COR-L47 (cell line): ENCODE measurements around the gene IMMP2L.

Experiments
- DNase-seq: peaks from one replicate; lab custom pipeline; 2025; lab: John Stamatoyannopoulos, UW

The IMMP2L gene

GRCh38 chr7:110803602-110804143 lies 758.6 kb downstream of the IMMP2L start:
- no peak for DNase-seq

- no peak for DNase-seq
These were observed 760.8 kb downstream of the IMMP2L start for GRCh38 chr7:110801502-110801901.

GRCh38 chr7:110800984-110801383 lies 761.3 kb downstream of the IMMP2L start:
- no peak for DNase-seq

GRCh38 chr7:110797656-110798055 lies 764.6 kb downstream of the IMMP2L start:
- DNase-seq = no peak

GRCh38 chr7:110790992-110791391 lies 771.3 kb downstream of the IMMP2L start:
- no peak for DNase-seq

GRCh38 chr7:110786328-110786965 lies 775.8 kb downstream of the IMMP2L start:
- DNase-seq = peak; percentile 65

GRCh38 chr7:110784749-110785148 lies 777.5 kb downstream of the IMMP2L start:
- no peak for DNase-seq

- DNase-seq = peak; percentile 42
These were observed 781.6 kb downstream of the IMMP2L start for GRCh38 chr7:110780712-110781111.

- DNase-seq = no peak
These were observed 783.0 kb downstream of the IMMP2L start for GRCh38 chr7:110779339-110779738.

GRCh38 chr7:110775046-110775445 lies 787.2 kb downstream of the IMMP2L start:
- DNase-seq = no peak

GRCh38 chr7:110774071-110774470 lies 788.2 kb downstream of the IMMP2L start:
- DNase-seq = no peak

- no peak for DNase-seq
These were observed 789.7 kb downstream of the IMMP2L start for GRCh38 chr7:110772615-110773014.

- no peak for DNase-seq
These were observed 790.6 kb downstream of the IMMP2L start for GRCh38 chr7:110771717-110772116.

GRCh38 chr7:110767550-110768110 lies 794.7 kb downstream of the IMMP2L start:
- DNase-seq = no peak

- no peak for DNase-seq
These were observed 795.4 kb downstream of the IMMP2L start for GRCh38 chr7:110766864-110767263.

GRCh38 chr7:110764852-110765251 lies 797.4 kb downstream of the IMMP2L start:
- DNase-seq = no peak

- DNase-seq = no peak
These were observed 799.6 kb downstream of the IMMP2L start for GRCh38 chr7:110762546-110763225.

- DNase-seq = no peak
These were observed 802.0 kb downstream of the IMMP2L start for GRCh38 chr7:110760341-110760740.

- DNase-seq = no peak
These were observed 803.2 kb downstream of the IMMP2L start for GRCh38 chr7:110759069-110759468.

- DNase-seq = no peak
These were observed 807.6 kb downstream of the IMMP2L start for GRCh38 chr7:110754649-110755048.

GRCh38 chr7:110750931-110751605 lies 811.2 kb downstream of the IMMP2L start:
- DNase-seq = no peak

- no peak for DNase-seq
These were observed 829.1 kb downstream of the IMMP2L start for GRCh38 chr7:110733221-110733620.

GRCh38 chr7:110724811-110725210 lies 837.5 kb downstream of the IMMP2L start:
- no peak for DNase-seq
